Neural cell (in vitro differentiated cells): ENCODE data around the gene PLA2G3. TPM values are rescaled to one million over a fixed set of nuclear protein-coding genes. Genes with fewer than 3 reads are reported as not detected.

ENCODE experiments used
- H2AFZ ChIP-seq: fragments of 200-600, 300-800 bp; sonication (generic), shearing (Covaris generic); 2 replicates; pipeline ENCODE4 v1.6.0; 2014; ENCODE audit warnings: low read depth, mild to moderate bottlenecking, antibody characterized with exemption, low read length, moderate library complexity
- H3F3A ChIP-seq: fragments of 200-600 bp; shearing (Covaris generic); 2 replicates; pipeline ENCODE4 v1.6.1; 2016; ENCODE audit warnings: mild to moderate bottlenecking, moderate library complexity, mixed read lengths, antibody characterized with exemption, low read length; ENCODE audit not compliant: insufficient read depth, poor library complexity, severe bottlenecking
- H3K27ac ChIP-seq: fragments of 200-600, 300-800 bp; sonication (generic), shearing (Covaris generic); 2 replicates; pipeline ENCODE4 v1.5.1; 2014; ENCODE audit warnings: mild to moderate bottlenecking, low read length, moderate library complexity
- H3K27me3 ChIP-seq: fragments of 300-800, 200-600 bp; sonication (generic), shearing (Covaris generic); 2 replicates; pipeline ENCODE4 v1.6.0; 2014; ENCODE audit warnings: mild to moderate bottlenecking, low read depth, low read length, moderate library complexity; ENCODE audit not compliant: insufficient read depth
- H3K36me3 ChIP-seq: fragments of 300-800, 200-600 bp; sonication (generic), shearing (Covaris generic); 2 replicates; pipeline ENCODE4 v1.5.1; 2014; ENCODE audit warnings: mild to moderate bottlenecking, antibody characterized with exemption, low read length, moderate library complexity; ENCODE audit not compliant: insufficient read depth
- H3K4me2 ChIP-seq: fragments of 300-800, 200-600 bp; sonication (generic), shearing (Covaris generic); 2 replicates; pipeline ENCODE4 v1.6.0; 2014; ENCODE audit warnings: mild to moderate bottlenecking, low read length
- H3K4me3 ChIP-seq: fragments of 300-800, 200-600 bp; sonication (generic), shearing (Covaris generic); 2 replicates; pipeline ENCODE4 v1.5.1; 2014; ENCODE audit warnings: mild to moderate bottlenecking, low read length, moderate library complexity
- H3K79me2 ChIP-seq: fragments of 200-600 bp; shearing (Covaris generic); replicated peaks from 2 replicates; pipeline ENCODE4 v1.6.0; 2014; ENCODE audit warnings: mild to moderate bottlenecking, low read length, moderate library complexity; ENCODE audit not compliant: insufficient read depth
- H3K9ac ChIP-seq: fragments of 300-800, 200-600 bp; sonication (generic), shearing (Covaris generic); 2 replicates; pipeline ENCODE4 v1.6.1; 2016; ENCODE audit warnings: mild to moderate bottlenecking, low read length, mixed read lengths
- H3K9me2 ChIP-seq: fragments of 200-600 bp; shearing (Covaris generic); 2 replicates; pipeline ENCODE4 v1.6.1; 2016; ENCODE audit warnings: mild to moderate bottlenecking, low read length, mixed read lengths; ENCODE audit not compliant: insufficient read depth
- H3K9me3 ChIP-seq: fragments of 200-600, 300-800 bp; sonication (generic), shearing (Covaris generic); 2 replicates; pipeline ENCODE4 v1.6.1; 2016; ENCODE audit warnings: mild to moderate bottlenecking, mixed run types, low read length, moderate library complexity, mixed read lengths
- H4K20me1 ChIP-seq: fragments of 200-600 bp; shearing (Covaris generic); 2 replicates; pipeline ENCODE4 v1.6.1; 2016; ENCODE audit warnings: mild to moderate bottlenecking, mixed run types; ENCODE audit not compliant: insufficient read depth
- EP300 ChIP-seq: fragments of 450-650 bp; conservative IDR thresholded peaks from 2 replicates; pipeline ENCODE4 v1.6.1; 2014; ENCODE audit warnings: antibody characterized with exemption, mild to moderate bottlenecking, moderate library complexity; ENCODE audit not compliant: poor library complexity, severe bottlenecking
- EZH2 ChIP-seq: fragments of 200-600, 300-800 bp; shearing (Covaris generic), sonication (generic); IDR thresholded peaks from 2 replicates; pipeline ENCODE4 v1.6.1; 2014; ENCODE audit warnings: antibody characterized with exemption, low read length, borderline replicate concordance, mild to moderate bottlenecking; ENCODE audit not compliant: insufficient read depth, poor library complexity, severe bottlenecking
- MXI1 ChIP-seq: fragments of 450-650 bp; conservative IDR thresholded peaks from 2 replicates; pipeline ENCODE4 v1.6.1; 2014; ENCODE audit warnings: antibody characterized with exemption, mild to moderate bottlenecking; ENCODE audit not compliant: poor library complexity, severe bottlenecking
- POLR2AphosphoS5 ChIP-seq: IDR thresholded peaks from 2 replicates; pipeline ENCODE4 v1.6.1; 2012
- RAD21 ChIP-seq: fragments of 450-650 bp; conservative IDR thresholded peaks from 2 replicates; pipeline ENCODE4 v1.6.1; 2014; ENCODE audit warnings: antibody characterized with exemption, mild to moderate bottlenecking, moderate library complexity
- SMC3 ChIP-seq: fragments of 450-650 bp; conservative IDR thresholded peaks from 2 replicates; pipeline ENCODE4 v1.6.1; 2014; ENCODE audit warnings: antibody characterized with exemption, mild to moderate bottlenecking, moderate library complexity; ENCODE audit not compliant: poor library complexity
- TAF1 ChIP-seq: IDR thresholded peaks from 2 replicates; pipeline ENCODE4 v1.6.1; 2012; ENCODE audit warnings: low read depth
- polyA plus RNA-seq: library from polyadenylated mRNA; depleted of rRNA; stranded (reverse); fragments of >200 nt; gene quantifications from 2 replicates; pipeline ENCODE4 v1.2.3, GENCODE V29; 2014
- TF ChIP-seq, protein P1 (sequence below): IDR thresholded peaks from 2 replicates; pipeline ENCODE4 v1.6.1; 2012; ENCODE audit warnings: borderline replicate concordance
- TF ChIP-seq, protein P2 (sequence below): fragments of 450-650 bp; IDR thresholded peaks from 2 replicates; pipeline ENCODE4 v1.5.1; 2014; ENCODE audit warnings: antibody characterized with exemption, mild to moderate bottlenecking, moderate library complexity; ENCODE audit not compliant: poor library complexity, severe bottlenecking

PLA2G3 gene
- polyA plus RNA-seq, 1 donor from 2014 or later: not detected

DNA sequence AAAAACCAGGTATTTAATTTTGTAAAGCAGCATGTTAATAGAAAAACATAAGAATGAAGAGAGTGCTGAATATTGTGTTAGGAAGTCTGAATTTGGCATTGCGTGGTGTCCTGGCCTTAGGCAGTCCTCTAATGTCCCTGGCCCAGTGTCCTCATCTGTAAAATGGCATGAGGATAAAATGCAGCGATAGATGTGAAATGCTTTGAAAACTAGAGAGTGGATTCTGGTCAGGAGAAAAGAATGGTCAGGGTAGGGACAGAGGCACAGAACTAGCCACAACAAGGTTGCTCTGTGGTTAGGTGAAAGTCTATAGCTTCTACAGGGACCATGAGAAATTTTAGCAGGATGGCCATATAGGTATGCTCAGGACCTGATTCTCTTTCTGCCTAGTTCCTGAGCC lies 38.6 kb upstream of the PLA2G3 start:
- no peaks in the 10 kb centered on the region for H3K36me3 ChIP-seq
- no peak overlapping the region for H3K9ac ChIP-seq
- TF ChIP-seq SMC3 (no peak), RAD21 (no peak), EP300 (no peak), POLR2AphosphoS5 (no peak), EZH2 (no peak), MXI1 (no peak), TAF1 (no peak)
- TF ChIP-seq, protein P1, sequence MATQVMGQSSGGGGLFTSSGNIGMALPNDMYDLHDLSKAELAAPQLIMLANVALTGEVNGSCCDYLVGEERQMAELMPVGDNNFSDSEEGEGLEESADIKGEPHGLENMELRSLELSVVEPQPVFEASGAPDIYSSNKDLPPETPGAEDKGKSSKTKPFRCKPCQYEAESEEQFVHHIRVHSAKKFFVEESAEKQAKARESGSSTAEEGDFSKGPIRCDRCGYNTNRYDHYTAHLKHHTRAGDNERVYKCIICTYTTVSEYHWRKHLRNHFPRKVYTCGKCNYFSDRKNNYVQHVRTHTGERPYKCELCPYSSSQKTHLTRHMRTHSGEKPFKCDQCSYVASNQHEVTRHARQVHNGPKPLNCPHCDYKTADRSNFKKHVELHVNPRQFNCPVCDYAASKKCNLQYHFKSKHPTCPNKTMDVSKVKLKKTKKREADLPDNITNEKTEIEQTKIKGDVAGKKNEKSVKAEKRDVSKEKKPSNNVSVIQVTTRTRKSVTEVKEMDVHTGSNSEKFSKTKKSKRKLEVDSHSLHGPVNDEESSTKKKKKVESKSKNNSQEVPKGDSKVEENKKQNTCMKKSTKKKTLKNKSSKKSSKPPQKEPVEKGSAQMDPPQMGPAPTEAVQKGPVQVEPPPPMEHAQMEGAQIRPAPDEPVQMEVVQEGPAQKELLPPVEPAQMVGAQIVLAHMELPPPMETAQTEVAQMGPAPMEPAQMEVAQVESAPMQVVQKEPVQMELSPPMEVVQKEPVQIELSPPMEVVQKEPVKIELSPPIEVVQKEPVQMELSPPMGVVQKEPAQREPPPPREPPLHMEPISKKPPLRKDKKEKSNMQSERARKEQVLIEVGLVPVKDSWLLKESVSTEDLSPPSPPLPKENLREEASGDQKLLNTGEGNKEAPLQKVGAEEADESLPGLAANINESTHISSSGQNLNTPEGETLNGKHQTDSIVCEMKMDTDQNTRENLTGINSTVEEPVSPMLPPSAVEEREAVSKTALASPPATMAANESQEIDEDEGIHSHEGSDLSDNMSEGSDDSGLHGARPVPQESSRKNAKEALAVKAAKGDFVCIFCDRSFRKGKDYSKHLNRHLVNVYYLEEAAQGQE: no peak
- TF ChIP-seq, protein P2, sequence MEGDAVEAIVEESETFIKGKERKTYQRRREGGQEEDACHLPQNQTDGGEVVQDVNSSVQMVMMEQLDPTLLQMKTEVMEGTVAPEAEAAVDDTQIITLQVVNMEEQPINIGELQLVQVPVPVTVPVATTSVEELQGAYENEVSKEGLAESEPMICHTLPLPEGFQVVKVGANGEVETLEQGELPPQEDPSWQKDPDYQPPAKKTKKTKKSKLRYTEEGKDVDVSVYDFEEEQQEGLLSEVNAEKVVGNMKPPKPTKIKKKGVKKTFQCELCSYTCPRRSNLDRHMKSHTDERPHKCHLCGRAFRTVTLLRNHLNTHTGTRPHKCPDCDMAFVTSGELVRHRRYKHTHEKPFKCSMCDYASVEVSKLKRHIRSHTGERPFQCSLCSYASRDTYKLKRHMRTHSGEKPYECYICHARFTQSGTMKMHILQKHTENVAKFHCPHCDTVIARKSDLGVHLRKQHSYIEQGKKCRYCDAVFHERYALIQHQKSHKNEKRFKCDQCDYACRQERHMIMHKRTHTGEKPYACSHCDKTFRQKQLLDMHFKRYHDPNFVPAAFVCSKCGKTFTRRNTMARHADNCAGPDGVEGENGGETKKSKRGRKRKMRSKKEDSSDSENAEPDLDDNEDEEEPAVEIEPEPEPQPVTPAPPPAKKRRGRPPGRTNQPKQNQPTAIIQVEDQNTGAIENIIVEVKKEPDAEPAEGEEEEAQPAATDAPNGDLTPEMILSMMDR: no peak
- H3K4me2 ChIP-seq: no peak overlapping the region
- no peaks in the 10 kb centered on the region for H3F3A ChIP-seq
- no peak overlapping the region for H2AFZ ChIP-seq
- H3K27ac ChIP-seq: no peak overlapping the region
- H4K20me1 ChIP-seq: no peaks in the 10 kb centered on the region
- H3K27me3 ChIP-seq: no peaks in the 10 kb centered on the region
- no peaks in the 10 kb centered on the region for H3K9me3 ChIP-seq
- no peaks in the 10 kb centered on the region for H3K79me2 ChIP-seq
- H3K9me2 ChIP-seq: no peaks in the 10 kb centered on the region
- H3K4me3 ChIP-seq: no peak overlapping the region

DNA sequence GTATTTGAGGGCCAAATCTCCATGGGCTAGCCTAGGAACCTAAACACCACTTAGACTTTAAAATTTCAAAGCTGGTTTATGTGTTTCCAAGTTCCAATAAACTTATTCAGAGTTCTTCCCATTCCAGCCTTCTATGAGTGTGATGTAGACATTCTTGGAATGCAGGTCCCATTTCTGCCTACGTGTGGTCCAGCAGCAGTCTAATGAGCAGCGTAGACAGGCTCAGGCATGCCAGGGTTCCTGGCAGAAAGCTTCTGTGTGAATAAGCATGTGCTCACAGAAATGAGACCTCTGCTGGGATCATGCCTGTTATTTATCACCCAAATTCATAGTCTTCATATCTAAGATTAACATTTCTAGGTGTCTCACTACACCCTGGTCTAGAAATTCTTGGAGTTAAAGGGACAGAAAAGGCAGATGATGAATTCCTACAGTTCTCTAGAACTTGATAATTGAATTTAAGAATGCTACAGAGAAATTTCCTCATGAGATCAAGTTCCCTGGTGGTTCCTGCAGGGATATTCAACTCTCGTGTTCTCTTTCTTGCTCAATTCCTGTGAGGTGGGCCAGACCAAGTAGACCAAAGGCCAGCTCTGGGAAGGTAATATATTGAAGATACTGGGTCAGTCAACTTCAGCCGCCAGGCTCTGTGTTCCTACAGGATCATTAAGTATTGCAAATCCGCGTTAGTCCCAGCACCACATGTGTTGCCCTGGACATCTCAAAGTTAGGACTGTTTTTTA lies 37.3 kb upstream of the PLA2G3 start:
- Histone ChIP-seq H3K9ac (no peak overlapping the region), H3K9me2 (no peaks in the 10 kb centered on the region), H3K4me2 (no peak overlapping the region), H3F3A (no peaks in the 10 kb centered on the region), H3K79me2 (no peaks in the 10 kb centered on the region), H3K36me3 (no peaks in the 10 kb centered on the region), H4K20me1 (no peaks in the 10 kb centered on the region), H3K4me3 (no peak overlapping the region), H3K27me3 (no peaks in the 10 kb centered on the region), H2AFZ (no peak overlapping the region), H3K9me3 (no peaks in the 10 kb centered on the region), H3K27ac (no peak overlapping the region)
- TF ChIP-seq EZH2 (no peak), EP300 (no peak), SMC3 (no peak), MXI1 (no peak), TAF1 (no peak), POLR2AphosphoS5 (no peak), RAD21 (no peak)
- TF ChIP-seq, protein P1: no peak
- TF ChIP-seq, protein P2: no peak
